ENCODE data around the gene MED31. TPM values are rescaled to one million over a fixed set of nuclear protein-coding genes. Genes with fewer than 3 reads are reported as not detected.

The MED31 gene
- total and polyA plus RNA-seq, 2 of the 13 experiments (the other 11 are each of a cell fraction or from before 2014, with no cell fraction given), result 19.0 to 20.9 TPM

DNA sequence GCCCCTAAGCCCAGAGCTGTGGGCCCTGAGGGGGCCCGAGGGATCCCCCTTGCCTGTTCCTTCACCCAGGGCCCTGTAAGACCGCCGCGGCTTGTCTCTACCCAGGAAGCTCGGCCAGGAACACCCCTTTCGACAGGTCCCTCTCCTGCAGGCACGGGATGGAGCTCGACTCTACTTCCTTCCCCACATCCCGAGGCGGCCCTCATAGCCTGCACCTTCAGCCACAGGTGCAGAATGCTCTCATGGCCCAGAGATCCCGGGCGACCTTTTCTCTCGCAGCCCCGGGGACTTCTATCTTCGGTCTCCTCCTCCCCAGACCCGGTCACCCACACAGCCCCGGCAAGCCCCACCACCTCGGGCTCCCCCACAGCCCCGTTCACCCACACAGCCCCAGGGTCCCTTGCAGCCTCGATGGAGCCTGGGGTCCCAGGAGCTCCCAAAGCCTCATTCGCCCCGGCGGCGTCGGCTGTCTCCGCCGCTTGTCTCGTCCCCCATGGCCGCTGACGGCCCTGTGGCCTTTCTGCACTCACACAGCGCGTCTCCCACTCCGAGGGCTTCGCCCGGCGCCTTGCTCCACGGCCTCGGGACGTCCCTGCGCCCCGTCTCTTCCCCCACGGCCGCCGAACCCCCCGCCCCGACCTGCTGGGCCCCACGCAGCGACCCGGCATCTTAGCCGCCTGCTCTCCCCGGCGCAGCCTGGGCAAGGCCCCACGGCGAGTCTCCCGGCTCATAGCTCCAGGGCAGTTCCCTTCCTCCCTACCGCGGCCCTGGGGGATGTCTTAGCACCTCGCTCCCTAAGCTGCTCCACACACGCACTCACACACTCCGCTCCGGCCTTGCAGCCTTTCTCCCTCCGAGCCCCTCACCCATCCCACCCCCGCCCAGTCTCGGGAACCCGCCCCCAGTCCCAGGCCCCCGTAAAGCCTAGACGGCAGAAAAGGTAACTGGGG is 11.5 kb downstream of the MED31 start (continued):
- TF ChIP-seq ZSCAN21 (CRISPR knock-in tag; IDR thresholded peaks at IDR 0.05; ENCODE audit: borderline replicate concordance) (no peak), ZNF577 (CRISPR knock-in tag; IDR thresholded peaks at IDR 0.05; ENCODE audit: borderline replicate concordance, low read depth) (no peak), ZFP90 (CRISPR knock-in tag; IDR thresholded peaks at IDR 0.05; ENCODE audit: borderline replicate concordance) (0 out of 2 replicates have a peak, but pooled peaks have one; percentile 12), RXRA (CRISPR knock-in tag; IDR thresholded peaks at IDR 0.05) (peak; percentile 2; the same call in 1 of the 2 replicates), HMG20A (CRISPR knock-in tag; IDR thresholded peaks at IDR 0.05; ENCODE audit: borderline replicate concordance) (no peak), KDM1A (CRISPR knock-in tag; IDR thresholded peaks at IDR 0.05) (no peak)
- TF ChIP-seq, protein P1, sequence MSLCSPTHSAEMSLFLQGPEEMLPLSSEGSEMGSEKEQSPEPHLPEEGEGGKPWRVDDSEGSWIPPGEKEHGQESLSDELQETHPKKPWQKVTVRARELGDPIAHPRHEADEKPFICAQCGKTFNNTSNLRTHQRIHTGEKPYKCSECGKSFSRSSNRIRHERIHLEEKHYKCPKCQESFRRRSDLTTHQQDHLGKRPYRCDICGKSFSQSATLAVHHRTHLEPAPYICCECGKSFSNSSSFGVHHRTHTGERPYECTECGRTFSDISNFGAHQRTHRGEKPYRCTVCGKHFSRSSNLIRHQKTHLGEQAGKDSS (CRISPR knock-in tag; IDR thresholded peaks at IDR 0.05; ENCODE audit: borderline replicate concordance, low read depth), result no peak
- TF ChIP-seq, protein P2, sequence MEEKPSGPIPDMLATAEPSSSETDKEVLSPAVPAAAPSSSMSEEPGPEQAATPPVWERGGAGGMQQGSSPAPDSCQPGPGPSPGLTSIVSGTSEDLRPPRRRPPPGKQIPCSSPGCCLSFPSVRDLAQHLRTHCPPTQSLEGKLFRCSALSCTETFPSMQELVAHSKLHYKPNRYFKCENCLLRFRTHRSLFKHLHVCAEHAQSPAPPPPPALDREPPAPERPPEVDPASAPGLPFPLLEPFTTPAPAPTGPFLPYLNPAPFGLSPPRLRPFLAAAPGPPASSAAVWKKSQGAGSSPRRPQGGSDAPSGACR (CRISPR knock-in tag; IDR thresholded peaks at IDR 0.05), result 0 out of 2 replicates have a peak, but pooled peaks have one; percentile 20
- TF ChIP-seq, protein P3, sequence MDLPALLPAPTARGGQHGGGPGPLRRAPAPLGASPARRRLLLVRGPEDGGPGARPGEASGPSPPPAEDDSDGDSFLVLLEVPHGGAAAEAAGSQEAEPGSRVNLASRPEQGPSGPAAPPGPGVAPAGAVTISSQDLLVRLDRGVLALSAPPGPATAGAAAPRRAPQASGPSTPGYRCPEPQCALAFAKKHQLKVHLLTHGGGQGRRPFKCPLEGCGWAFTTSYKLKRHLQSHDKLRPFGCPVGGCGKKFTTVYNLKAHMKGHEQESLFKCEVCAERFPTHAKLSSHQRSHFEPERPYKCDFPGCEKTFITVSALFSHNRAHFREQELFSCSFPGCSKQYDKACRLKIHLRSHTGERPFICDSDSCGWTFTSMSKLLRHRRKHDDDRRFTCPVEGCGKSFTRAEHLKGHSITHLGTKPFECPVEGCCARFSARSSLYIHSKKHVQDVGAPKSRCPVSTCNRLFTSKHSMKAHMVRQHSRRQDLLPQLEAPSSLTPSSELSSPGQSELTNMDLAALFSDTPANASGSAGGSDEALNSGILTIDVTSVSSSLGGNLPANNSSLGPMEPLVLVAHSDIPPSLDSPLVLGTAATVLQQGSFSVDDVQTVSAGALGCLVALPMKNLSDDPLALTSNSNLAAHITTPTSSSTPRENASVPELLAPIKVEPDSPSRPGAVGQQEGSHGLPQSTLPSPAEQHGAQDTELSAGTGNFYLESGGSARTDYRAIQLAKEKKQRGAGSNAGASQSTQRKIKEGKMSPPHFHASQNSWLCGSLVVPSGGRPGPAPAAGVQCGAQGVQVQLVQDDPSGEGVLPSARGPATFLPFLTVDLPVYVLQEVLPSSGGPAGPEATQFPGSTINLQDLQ (CRISPR knock-in tag; IDR thresholded peaks at IDR 0.05), result 0 out of 2 replicates have a peak, but pooled peaks have one; percentile 36
- TF ChIP-seq, protein P4, sequence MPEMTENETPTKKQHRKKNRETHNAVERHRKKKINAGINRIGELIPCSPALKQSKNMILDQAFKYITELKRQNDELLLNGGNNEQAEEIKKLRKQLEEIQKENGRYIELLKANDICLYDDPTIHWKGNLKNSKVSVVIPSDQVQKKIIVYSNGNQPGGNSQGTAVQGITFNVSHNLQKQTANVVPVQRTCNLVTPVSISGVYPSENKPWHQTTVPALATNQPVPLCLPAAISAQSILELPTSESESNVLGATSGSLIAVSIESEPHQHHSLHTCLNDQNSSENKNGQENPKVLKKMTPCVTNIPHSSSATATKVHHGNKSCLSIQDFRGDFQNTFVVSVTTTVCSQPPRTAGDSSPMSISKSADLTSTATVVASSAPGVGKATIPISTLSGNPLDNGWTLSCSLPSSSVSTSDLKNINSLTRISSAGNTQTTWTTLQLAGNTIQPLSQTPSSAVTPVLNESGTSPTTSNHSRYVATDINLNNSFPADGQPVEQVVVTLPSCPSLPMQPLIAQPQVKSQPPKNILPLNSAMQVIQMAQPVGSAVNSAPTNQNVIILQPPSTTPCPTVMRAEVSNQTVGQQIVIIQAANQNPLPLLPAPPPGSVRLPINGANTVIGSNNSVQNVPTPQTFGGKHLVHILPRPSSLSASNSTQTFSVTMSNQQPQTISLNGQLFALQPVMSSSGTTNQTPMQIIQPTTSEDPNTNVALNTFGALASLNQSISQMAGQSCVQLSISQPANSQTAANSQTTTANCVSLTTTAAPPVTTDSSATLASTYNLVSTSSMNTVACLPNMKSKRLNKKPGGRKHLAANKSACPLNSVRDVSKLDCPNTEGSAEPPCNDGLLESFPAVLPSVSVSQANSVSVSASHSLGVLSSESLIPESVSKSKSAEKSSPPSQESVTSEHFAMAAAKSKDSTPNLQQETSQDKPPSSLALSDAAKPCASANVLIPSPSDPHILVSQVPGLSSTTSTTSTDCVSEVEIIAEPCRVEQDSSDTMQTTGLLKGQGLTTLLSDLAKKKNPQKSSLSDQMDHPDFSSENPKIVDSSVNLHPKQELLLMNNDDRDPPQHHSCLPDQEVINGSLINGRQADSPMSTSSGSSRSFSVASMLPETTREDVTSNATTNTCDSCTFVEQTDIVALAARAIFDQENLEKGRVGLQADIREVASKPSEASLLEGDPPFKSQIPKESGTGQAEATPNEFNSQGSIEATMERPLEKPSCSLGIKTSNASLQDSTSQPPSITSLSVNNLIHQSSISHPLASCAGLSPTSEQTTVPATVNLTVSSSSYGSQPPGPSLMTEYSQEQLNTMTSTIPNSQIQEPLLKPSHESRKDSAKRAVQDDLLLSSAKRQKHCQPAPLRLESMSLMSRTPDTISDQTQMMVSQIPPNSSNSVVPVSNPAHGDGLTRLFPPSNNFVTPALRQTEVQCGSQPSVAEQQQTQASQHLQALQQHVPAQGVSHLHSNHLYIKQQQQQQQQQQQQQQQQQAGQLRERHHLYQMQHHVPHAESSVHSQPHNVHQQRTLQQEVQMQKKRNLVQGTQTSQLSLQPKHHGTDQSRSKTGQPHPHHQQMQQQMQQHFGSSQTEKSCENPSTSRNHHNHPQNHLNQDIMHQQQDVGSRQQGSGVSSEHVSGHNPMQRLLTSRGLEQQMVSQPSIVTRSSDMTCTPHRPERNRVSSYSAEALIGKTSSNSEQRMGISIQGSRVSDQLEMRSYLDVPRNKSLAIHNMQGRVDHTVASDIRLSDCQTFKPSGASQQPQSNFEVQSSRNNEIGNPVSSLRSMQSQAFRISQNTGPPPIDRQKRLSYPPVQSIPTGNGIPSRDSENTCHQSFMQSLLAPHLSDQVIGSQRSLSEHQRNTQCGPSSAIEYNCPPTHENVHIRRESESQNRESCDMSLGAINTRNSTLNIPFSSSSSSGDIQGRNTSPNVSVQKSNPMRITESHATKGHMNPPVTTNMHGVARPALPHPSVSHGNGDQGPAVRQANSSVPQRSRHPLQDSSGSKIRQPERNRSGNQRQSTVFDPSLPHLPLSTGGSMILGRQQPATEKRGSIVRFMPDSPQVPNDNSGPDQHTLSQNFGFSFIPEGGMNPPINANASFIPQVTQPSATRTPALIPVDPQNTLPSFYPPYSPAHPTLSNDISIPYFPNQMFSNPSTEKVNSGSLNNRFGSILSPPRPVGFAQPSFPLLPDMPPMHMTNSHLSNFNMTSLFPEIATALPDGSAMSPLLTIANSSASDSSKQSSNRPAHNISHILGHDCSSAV (CRISPR knock-in tag; IDR thresholded peaks at IDR 0.05; ENCODE audit: borderline replicate concordance), result no peak
- TF ChIP-seq, protein P5, sequence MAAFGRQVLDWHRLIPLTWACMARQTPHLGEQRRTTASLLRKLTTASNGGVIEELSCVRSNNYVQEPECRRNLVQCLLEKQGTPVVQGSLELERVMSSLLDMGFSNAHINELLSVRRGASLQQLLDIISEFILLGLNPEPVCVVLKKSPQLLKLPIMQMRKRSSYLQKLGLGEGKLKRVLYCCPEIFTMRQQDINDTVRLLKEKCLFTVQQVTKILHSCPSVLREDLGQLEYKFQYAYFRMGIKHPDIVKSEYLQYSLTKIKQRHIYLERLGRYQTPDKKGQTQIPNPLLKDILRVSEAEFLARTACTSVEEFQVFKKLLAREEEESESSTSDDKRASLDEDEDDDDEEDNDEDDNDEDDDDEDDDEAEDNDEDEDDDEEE (CRISPR knock-in tag; IDR thresholded peaks at IDR 0.05), result 0 out of 2 replicates have a peak, but pooled peaks have one; percentile 50

Data from HepG2 (cell line).